ENCODE results near the gene LATS2. TPM values are rescaled to one million over a fixed set of nuclear protein-coding genes. Genes with fewer than 3 reads are reported as not detected.

Gene LATS2
- 11.6 and 16.2 TPM in 2 replicates for total RNA-seq

DNA sequence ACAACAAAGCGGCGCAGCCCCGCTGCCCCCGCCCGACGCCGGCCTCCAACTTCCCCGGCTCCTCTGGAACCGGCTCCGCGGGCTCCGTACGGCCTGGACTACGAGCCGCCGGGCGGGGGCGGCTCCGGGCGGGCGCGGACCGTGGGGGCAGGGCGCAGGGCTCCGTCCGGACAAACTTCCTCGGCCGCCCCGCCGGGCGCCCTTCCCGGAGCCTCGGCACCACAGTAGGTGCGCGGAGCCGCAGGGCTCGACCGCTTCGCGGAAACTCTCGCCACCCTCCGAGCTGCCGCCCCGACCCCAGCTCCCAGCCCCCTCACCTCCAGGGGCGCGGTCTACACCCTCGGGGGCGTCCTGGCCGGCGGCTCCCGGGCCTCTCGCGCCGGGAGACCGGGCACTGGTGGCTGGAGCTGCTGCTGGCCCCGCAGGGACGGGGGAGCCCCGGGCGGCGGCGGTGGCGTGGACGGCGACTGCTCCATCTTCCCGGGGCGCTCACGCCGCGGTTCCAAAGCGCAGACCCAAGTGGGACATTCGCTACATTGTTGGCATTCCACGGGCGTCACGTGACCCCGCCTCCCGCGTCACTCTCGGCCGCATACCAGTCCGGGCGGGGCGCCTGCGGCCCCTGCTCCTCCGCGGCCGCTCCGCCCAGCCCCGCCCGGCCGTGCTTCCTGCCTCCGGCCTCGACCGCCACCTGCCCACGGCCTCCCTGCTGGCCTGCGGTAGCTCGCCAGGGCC, at the start of gene LATS2:
LATS2 (minus strand) TSS at position 558 of the 735 bp plus-strand sequence. CDS start 15,560 bp downstream, outside the sequence.

Other genes starting within 250 kb of the LATS2 start
- gene XPO4, start 158.8 kb downstream of the LATS2 start, total RNA-seq, result 21.1 and 29.8 TPM in 2 replicates
- 54.0 and 55.7 TPM in 2 replicates for gene SAP18, start 78.5 kb upstream of the LATS2 start, total RNA-seq
- gene SKA3, start 115.0 kb upstream of the LATS2 start, total RNA-seq, result 9.7 and 10.1 TPM in 2 replicates
- gene MRPL57, start 115.1 kb upstream of the LATS2 start, total RNA-seq, result 21.7 and 23.5 TPM in 2 replicates